ENCODE measurements around the gene SNX8. TPM values are rescaled to one million over a fixed set of nuclear protein-coding genes. Genes with fewer than 3 reads are reported as not detected.

Gene SNX8
- total RNA-seq, 1 experiment from 2014 or later: 40.6 TPM

GRCh38 chr7:2225336-2225735 lies 88.9 kb downstream of the SNX8 start:
- Histone ChIP-seq H3K18ac (ENCODE audit: insufficient read length, low read depth, low read length) (no peak overlapping the region), H3K79me1 (ENCODE audit: insufficient read depth, low read depth, low read length, poor library complexity, severe bottlenecking) (peaks cover 9% of the 10 kb centered on the region), H3K4me1 (ENCODE audit: insufficient read depth, low read length) (no peaks in the 10 kb centered on the region), H4K20me1 (ENCODE audit: control insufficient read depth, insufficient read depth, insufficient read length) (no peaks in the 10 kb centered on the region), H3K9me3 (ENCODE audit: control insufficient read depth, low read depth, low read length) (no peaks in the 10 kb centered on the region), H3T11ph (ENCODE audit: low read length) (no peak overlapping the region), H3K14ac (ENCODE audit: insufficient read depth, low read length) (no peak overlapping the region), H2BK20ac (ENCODE audit: low read depth, low read length, poor library complexity, severe bottlenecking) (no peak overlapping the region), H4K91ac (ENCODE audit: insufficient read length, low read depth, low read length) (no peak overlapping the region), H2AK5ac (ENCODE audit: insufficient read length, low read length) (no peak overlapping the region), H2BK15ac (ENCODE audit: low read depth, low read length) (no peak overlapping the region), H3K23me2 (ENCODE audit: insufficient read length, low read depth, low read length, poor library complexity, severe bottlenecking) (no peaks in the 10 kb centered on the region), H4K8ac (replicated peaks; ENCODE audit: insufficient read length, low read depth, low read length) (no peak overlapping the region), H4K5ac (ENCODE audit: insufficient read length, low read depth, low read length) (no peak overlapping the region), H2BK5ac (ENCODE audit: insufficient read length, low read length) (no peak overlapping the region), H3K4me2 (ENCODE audit: insufficient read depth, insufficient read length, low read length) (no peak overlapping the region), H2BK12ac (ENCODE audit: insufficient read length, low read depth, low read length) (no peak overlapping the region), H3K56ac (ENCODE audit: insufficient read length, low read depth, low read length) (no peak overlapping the region), H3K4ac (ENCODE audit: low read depth, low read length) (no peak overlapping the region), H3K23ac (ENCODE audit: insufficient read length, low read depth, low read length) (no peak overlapping the region), H3K9ac (ENCODE audit: extremely low read depth, insufficient read length, low read length) (no peak overlapping the region), H2BK120ac (ENCODE audit: low read depth, low read length, poor library complexity, severe bottlenecking) (no peak overlapping the region), H3K79me2 (ENCODE audit: insufficient read depth, low read length) (no peaks in the 10 kb centered on the region; the same call in 1 of the 2 replicates), H2AFZ (ENCODE audit: low read length) (no peak overlapping the region), H3K27me3 (ENCODE audit: insufficient read depth, low read length) (no peaks in the 10 kb centered on the region), H3K27ac (ENCODE audit: insufficient read length, low read depth, low read length) (no peak overlapping the region)
- H3K4me3 Mint-ChIP-seq: no peak overlapping the region
- TF ChIP-seq CTCF (conservative IDR thresholded peaks at IDR 0.05): no peak
- H3K27ac Mint-ChIP-seq: no peak overlapping the region
- DNase-seq: no peak
- peaks cover 34 to 81% (median 76%) of the 10 kb centered on the region in 3 experiments; a peak in 6 of 7 replicates for H3K36me3 Mint-ChIP-seq (ENCODE audit: insufficient read depth in 1 of 3, low read depth in 3 of 3)
- no CpG with 5 or more reads among the region's 14 CpGs for WGBS (ENCODE audit: extremely low coverage, insufficient read length, low lambda C conversion rate)
- H3K27me3 Mint-ChIP-seq (ENCODE audit: low read depth): no peaks in the 10 kb centered on the region
- H3K4me1 Mint-ChIP-seq: no peaks in the 10 kb centered on the region
- H3K9me3 Mint-ChIP-seq: no peaks in the 10 kb centered on the region

Data from H9 (cell line).